Adrenal gland (tissue), 12 donors: ENCODE results near the gene APOB. TPM values are rescaled to one million over a fixed set of nuclear protein-coding genes. Genes with fewer than 3 reads are reported as not detected.

Experiments used
- DNase-seq, 7 donors: peaks; one replicate each; pipeline ENCODE4 v3.0.0-alpha.2; 2019 to 2020
- H3K27ac ChIP-seq, 5 donors: fragments of 200-600 bp; sonication (generic) in 4 of 5; 1 replicate in 3 of 5; 2 replicates in 2 of 5; pipeline versions ENCODE4 v1.5.1 to v1.8.0; 2016 to 2020; ENCODE audit warnings: mild to moderate bottlenecking in 1 of 5
- H3K27me3 ChIP-seq: fragments of 200-600 bp; 2 replicates; pipeline ENCODE4 v1.8.0; 2021
- H3K36me3 ChIP-seq, 2 donors: fragments of 200-600 bp; replicated peaks in 1 of 2; 1 replicate in 1 of 2; 2 replicates in 1 of 2; pipeline versions ENCODE4 v1.5.1 to v1.8.0; 2018 to 2022
- H3K4me1 ChIP-seq, 2 donors: fragments of 200-600 bp; replicated peaks in 1 of 2; 1 replicate in 1 of 2; 2 replicates in 1 of 2; pipeline versions ENCODE4 v1.5.1 to v1.8.0; 2018 to 2021
- H3K4me3 ChIP-seq, 4 donors: fragments of 200-600 bp; sonication (generic) in 3 of 4; one replicate each; pipeline ENCODE4 v1.5.1; 2016 to 2018
- H3K9me3 ChIP-seq, 3 donors: fragments of 200-600 bp; sonication (generic) in 1 of 3; replicated peaks in 1 of 3; 1 replicate in 2 of 3; 2 replicates in 1 of 3; pipeline versions ENCODE4 v1.5.1 to v1.8.0; 2016 to 2021
- CTCF ChIP-seq, 6 experiments: fragments of 450-650 bp in 4 of 6; fragments of 200-600 bp in 2 of 6; sonication (generic) in 1 of 6; IDR thresholded peaks; 1 replicate in 5 of 6; 2 replicates in 1 of 6; pipeline versions ENCODE4 v1.5.1 to v1.8.0; 2016 to 2021; ENCODE audit warnings: antibody characterized with exemption in 6 of 6, mild to moderate bottlenecking in 2 of 6, moderate library complexity in 1 of 6
- POLR2A ChIP-seq, 2 donors: fragments of 450-650 bp; IDR thresholded peaks; one replicate each; pipeline ENCODE4 v1.6.1; 2017; ENCODE audit warnings: antibody characterized with exemption in 2 of 2, mild to moderate bottlenecking in 2 of 2, moderate library complexity in 1 of 2
- WGBS, 4 donors: extraction: QIAGEN DNeasy Blood & Tissue Kit in 2 of 4; methylation state at CpG; one replicate each; pipeline versions ENCODE4 v1.1.5 to v1.1.7; 2013 to 2017; 5-methylcytosine and 5-hydroxymethylcytosine counted together
- intact Hi-C, 2 donors: fragments of 100-400 bp; cut with DNase I; formaldehyde crosslinking; loops; one replicate each; pipeline versions ENCODE4 v1.14.1 to v1.15.0; 2022 to 2023
- polyA plus RNA-seq, 3 donors: library from polyadenylated mRNA; stranded (reverse); fragments of 200-250 nt in 2 of 3; fragments of 350-450 nt in 1 of 3; fragmentation: Illumina TruSeq in 1 of 3; extraction: RNeasy Lipid Tissue Mini Kit (QIAGEN cat#74804) in 1 of 3; gene quantifications; one replicate each; pipeline ENCODE4 v1.2.3, GENCODE V29; 2013 to 2014
- total RNA-seq, 9 donors: library from RNA; depleted of rRNA in 4 of 9; stranded (reverse); fragments of >200 nt in 4 of 9; fragments of 120-200 nt in 1 of 9; fragmentation: NEBNext Ultra II Directional in 1 of 9; extraction: Animal tissue kit (Norgen Biotek cat#: 25700) in 1 of 9; gene quantifications; one replicate each; pipeline versions ENCODE4 v1.1.0 to v1.2.4, GENCODE V29; 2013 to 2023
- donor health status: healthy with polysubstance abuse.
- donor health status: Bipolar disorder and iron deficiency.
- donor health status: DM: yes; HTN: yes; CAD: no.
- donor health status: DM: no; HTN: no; CAD: no.
- donor health status: DM: no; HTN: no; CAD: no.
- donor health status: DM: yes; HTN: yes; CAD: no.

Gene APOB
- total and polyA plus RNA-seq, 12 donors, result under 0.01 to 1.9 (median 0.16) TPM; not detected in 1

DNA sequence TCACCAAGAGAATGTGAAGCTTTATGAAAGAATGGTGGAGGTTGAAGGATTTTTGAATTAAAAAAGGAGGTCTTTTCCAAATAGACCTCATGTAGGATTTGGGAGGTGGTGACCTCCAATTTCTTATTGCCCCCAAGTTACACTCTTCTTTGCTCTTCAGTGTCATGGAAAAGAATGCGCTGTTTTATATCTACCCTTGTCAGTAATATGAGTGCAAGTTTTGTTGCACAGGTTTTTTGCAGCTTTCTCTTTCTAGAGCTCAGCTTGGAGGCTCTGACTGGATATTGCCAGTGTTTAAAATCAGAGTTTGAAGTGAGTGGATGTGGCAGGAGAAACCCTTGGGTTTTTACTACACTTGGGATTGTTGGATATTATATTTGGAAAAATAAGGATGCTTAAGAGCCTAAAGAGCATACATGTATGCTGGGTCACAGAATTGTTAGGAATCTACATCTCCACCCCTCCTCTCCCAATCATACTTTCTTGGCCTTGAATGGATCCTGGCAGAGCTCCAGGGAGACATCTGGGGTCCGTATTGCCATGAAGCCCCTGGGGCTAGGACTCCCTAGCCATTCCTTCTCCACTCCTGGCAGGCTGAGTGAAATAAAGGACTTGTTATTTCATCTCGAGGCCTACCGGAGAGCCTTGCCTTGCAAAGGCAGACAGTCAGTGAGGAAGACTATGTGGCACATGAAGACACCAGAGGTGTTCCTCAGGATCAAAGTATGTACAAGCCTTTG is 43.8 kb downstream of the APOB start:
- TF ChIP-seq CTCF (IDR thresholded peaks at IDR 0.05) (no peak), POLR2A (IDR thresholded peaks at IDR 0.05) (no peak)
- H3K4me1 ChIP-seq, result no peaks in the 10 kb centered on the region
- 79 to 85% (median 82%) methylated on average over 4 of the region's 4 CpGs for WGBS, 4 donors
- no peaks in the 10 kb centered on the region for H3K36me3 ChIP-seq
- H3K27ac ChIP-seq, result no peak overlapping the region
- H3K4me3 ChIP-seq, result no peak overlapping the region
- H3K9me3 ChIP-seq, result no peaks in the 10 kb centered on the region
- no peak for DNase-seq
- H3K27me3 ChIP-seq, result peaks cover 6% of the 10 kb centered on the region
- intact Hi-C loops, result no loop called here

GRCh38 chr2:20998972-20999905 is 44.6 kb downstream of the APOB start:
- H3K4me1 ChIP-seq, result no peaks in the 10 kb centered on the region
- no peaks in the 10 kb centered on the region for H3K36me3 ChIP-seq
- 87 to 91% (median 89%) methylated on average over 5 of the region's 5 CpGs for WGBS, 4 donors
- no peaks in the 10 kb centered on the region for H3K9me3 ChIP-seq
- intact Hi-C loops, result no loop called here
- H3K27me3 ChIP-seq, result peaks cover 3% of the 10 kb centered on the region
- TF ChIP-seq POLR2A (IDR thresholded peaks at IDR 0.05) (no peak), CTCF (IDR thresholded peaks at IDR 0.05) (no peak)
- DNase-seq, result no peak
- no peak overlapping the region for H3K4me3 ChIP-seq
- no peak overlapping the region for H3K27ac ChIP-seq

DNA sequence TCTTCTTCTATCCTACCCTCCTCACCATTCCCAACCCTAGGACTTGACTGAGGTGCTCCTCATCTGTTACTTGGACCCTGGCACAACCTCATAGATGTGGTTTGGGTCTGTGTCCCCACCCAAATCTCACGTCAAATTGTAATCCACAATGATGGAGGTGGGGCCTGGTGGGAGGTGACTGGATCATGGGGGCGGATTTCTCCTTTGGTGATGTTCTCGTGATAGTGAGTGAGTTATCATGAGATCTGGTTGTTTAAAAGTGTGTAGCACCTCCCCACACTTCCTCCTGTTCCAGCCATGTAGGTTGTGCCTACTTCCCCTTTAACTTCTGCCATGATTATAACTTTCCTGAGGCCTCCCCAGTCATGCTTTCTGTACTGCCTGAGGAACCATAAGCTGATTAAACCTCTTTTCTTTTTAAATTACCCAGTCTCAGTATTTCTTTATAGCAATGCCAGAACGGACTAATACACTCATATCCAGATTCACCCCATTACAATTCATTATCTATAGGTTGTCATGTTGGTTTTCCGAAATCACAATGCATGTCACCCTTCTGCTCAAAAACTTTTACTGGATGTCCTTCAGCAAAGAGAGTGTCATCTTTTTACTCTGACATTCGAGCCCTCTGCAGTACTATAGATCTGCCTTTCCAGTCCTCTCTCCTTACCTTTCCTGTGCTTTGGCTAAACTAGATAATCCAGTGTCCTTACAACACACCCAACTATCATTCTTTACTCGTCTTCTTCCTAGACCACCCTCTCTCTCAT is 45.7 kb downstream of the APOB start:
- Histone ChIP-seq H3K9me3 (no peaks in the 10 kb centered on the region), H3K27ac (no peak overlapping the region), H3K36me3 (no peaks in the 10 kb centered on the region), H3K4me3 (no peak overlapping the region), H3K4me1 (no peaks in the 10 kb centered on the region), H3K27me3 (no peaks in the 10 kb centered on the region)
- TF ChIP-seq POLR2A (IDR thresholded peaks at IDR 0.05) (no peak), CTCF (IDR thresholded peaks at IDR 0.05) (no peak)
- intact Hi-C loops, result no loop called here
- WGBS, 4 donors, result 69 to 84% (median 74%) methylated on average over 7 of the region's 7 CpGs
- DNase-seq, result no peak

GRCh38 chr2:20994130-20994529 is 49.7 kb downstream of the APOB start:
- TF ChIP-seq POLR2A (IDR thresholded peaks at IDR 0.05), result no peak
- TF ChIP-seq CTCF (IDR thresholded peaks at IDR 0.05), result no peak
- Histone ChIP-seq H3K9me3 (no peaks in the 10 kb centered on the region), H3K36me3 (no peaks in the 10 kb centered on the region), H3K4me1 (no peaks in the 10 kb centered on the region), H3K4me3 (no peak overlapping the region), H3K27ac (no peak overlapping the region), H3K27me3 (no peaks in the 10 kb centered on the region)
- no peak for DNase-seq
- 78 to 93% (median 86%) methylated on average over 4 to 5 of the region's 5 CpGs for WGBS, 4 donors
- intact Hi-C loops, result no loop called here
